PC-3 (cell line): Measurements from ENCODE around the gene SST. TPM values are rescaled to one million over a fixed set of nuclear protein-coding genes. Genes with fewer than 3 reads are reported as not detected.
"Not testable (repeated sequence)": the region's sequence is repeated elsewhere in the genome, so short reads cannot be mapped to it uniquely, and the experiment has no call there.

ENCODE experiments used
- ATAC-seq: fragments of 200-7000 bp; cut with Tn5 transposase; 2 replicates; pipeline ENCODE4 v1.9.1; 2020; ENCODE audit warnings: mild to moderate bottlenecking, moderate library complexity
- BruUV-seq: library from RNA; stranded (reverse); fragments of 400-500 nt; replicated peaks from 2 replicates; lab custom pipeline; 2021; lab: Mats Ljungman, UMichigan
- CTCF ChIA-PET: fragments of 300-600 bp; sonication (Branson Sonifier 250); formaldehyde crosslinking; loops from one replicate; lab custom pipeline; 2022; ENCODE audit warnings: antibody characterized with exemption; lab: Charles Lee
- POLR2A ChIA-PET: fragments of 300-600 bp; sonication (Branson Sonifier 250); formaldehyde crosslinking; loops from one replicate; lab custom pipeline; 2022; ENCODE audit warnings: antibody characterized with exemption; ENCODE audit not compliant: unreplicated experiment; lab: Charles Lee
- DNase-seq: peaks from one replicate; pipeline ENCODE4 v3.0.0-alpha.2; 2015
- H2AFZ ChIP-seq: fragments of 300-600 bp; sonication (generic); 2 replicates; pipeline ENCODE4 v1.6.0; 2016; ENCODE audit warnings: antibody characterized with exemption, low read length
- H3F3A ChIP-seq: fragments of 300-600 bp; sonication (generic); one replicate; pipeline ENCODE4 v1.6.0; 2017; ENCODE audit warnings: antibody characterized with exemption, low read length, control low read depth, mild to moderate bottlenecking; ENCODE audit not compliant: unreplicated experiment
- H3K27ac ChIP-seq: fragments of 300-600 bp; sonication (generic); 2 replicates; pipeline ENCODE4 v1.5.1; 2016; ENCODE audit warnings: mild to moderate bottlenecking, low read length
- H3K27me3 ChIP-seq: fragments of 300-600 bp; sonication (generic); 2 replicates; pipeline ENCODE4 v1.6.1; 2016; ENCODE audit warnings: low read length, mixed read lengths
- H3K36me3 ChIP-seq: fragments of 300-600 bp; sonication (generic); 2 replicates; pipeline ENCODE4 v1.6.1; 2016; ENCODE audit warnings: low read depth, mixed run types, low read length, mixed read lengths
- H3K4me1 ChIP-seq: fragments of 300-600 bp; sonication (generic); 2 replicates; pipeline ENCODE4 v1.5.1; 2016; ENCODE audit warnings: low read length; ENCODE audit not compliant: insufficient read depth
- H3K4me2 ChIP-seq: fragments of 300-600 bp; sonication (generic); 2 replicates; pipeline ENCODE4 v1.6.0; 2016; ENCODE audit warnings: low read length
- H3K4me3 ChIP-seq: fragments of 300-600 bp; sonication (generic); 2 replicates; pipeline ENCODE4 v1.5.1; 2016; ENCODE audit warnings: mild to moderate bottlenecking, low read length, mixed read lengths
- H3K79me2 ChIP-seq: fragments of 300-600 bp; sonication (generic); 2 replicates; pipeline ENCODE4 v1.6.1; 2017; ENCODE audit warnings: low read length, mixed read lengths
- H3K9ac ChIP-seq: fragments of 300-600 bp; sonication (generic); 2 replicates; pipeline ENCODE4 v1.6.0; 2016; ENCODE audit warnings: mild to moderate bottlenecking, low read length
- H3K9me2 ChIP-seq: fragments of 300-600 bp; sonication (generic); replicated peaks from 2 replicates; pipeline ENCODE4 v1.6.1; 2016; ENCODE audit warnings: mixed run types, low read length, mixed read lengths
- H3K9me3 ChIP-seq: fragments of 300-600 bp; sonication (generic); 2 replicates; pipeline ENCODE4 v1.6.1; 2016; ENCODE audit warnings: low read length, mixed read lengths
- H4K20me1 ChIP-seq: fragments of 300-600 bp; sonication (generic); 2 replicates; pipeline ENCODE4 v1.6.1; 2016; ENCODE audit warnings: low read length, mixed read lengths
- CTCF ChIP-seq: fragments of 300-600 bp; sonication (generic); conservative IDR thresholded peaks from 2 replicates; pipeline ENCODE4 v1.5.1; 2017; ENCODE audit warnings: antibody characterized with exemption, low read depth, mild to moderate bottlenecking, low read length
- EZH2 ChIP-seq: fragments of 300-600 bp; sonication (generic); IDR thresholded peaks from one replicate; pipeline ENCODE4 v1.6.1; 2017; ENCODE audit warnings: antibody characterized with exemption, mild to moderate bottlenecking, low read length; ENCODE audit not compliant: unreplicated experiment
- EZH2phosphoT487 ChIP-seq: fragments of 300-600 bp; sonication (generic); IDR thresholded peaks from 2 replicates; pipeline ENCODE4 v1.6.1; 2018; ENCODE audit warnings: mild to moderate bottlenecking, antibody characterized with exemption, low read length, borderline replicate concordance
- intact Hi-C: fragments of 100-400 bp; cut with micrococcal nuclease; formaldehyde crosslinking; loops from 2 replicates; pipeline ENCODE4 v1.9.0; 2023
- total RNA-seq: library from RNA; depleted of rRNA; stranded (reverse); fragments of >200 nt; gene quantifications from 2 replicates; pipeline ENCODE4 v1.2.3, GENCODE V29; 2014

SST gene
- total RNA-seq, 1 experiment from 2014 or later = not detected

GRCh38 chr3:187684444-187684843 lies 14.2 kb upstream of the SST start:
- H2AFZ ChIP-seq = no peak overlapping the region
- BruUV-seq = no TSS peak
- ChIA-PET CTCF (no interaction called here), POLR2A (no interaction called here)
- H3K36me3 ChIP-seq = no peaks in the 10 kb centered on the region
- intact Hi-C loops = no loop called here
- H3K27me3 ChIP-seq = peaks cover 38% of the 10 kb centered on the region; the same call in 1 of the 2 replicates
- no peaks in the 10 kb centered on the region for H4K20me1 ChIP-seq
- no peak for DNase-seq
- no peaks in the 10 kb centered on the region for H3K9me2 ChIP-seq
- no peaks in the 10 kb centered on the region for H3K4me1 ChIP-seq
- H3K79me2 ChIP-seq = no peaks in the 10 kb centered on the region
- no peak overlapping the region for H3K27ac ChIP-seq
- H3K9me3 ChIP-seq = peaks cover 3% of the 10 kb centered on the region; the same call in 1 of the 2 replicates
- ATAC-seq = no peak
- no peak overlapping the region for H3K4me3 ChIP-seq
- H3K9ac ChIP-seq = no peak overlapping the region
- no peak overlapping the region for H3K4me2 ChIP-seq
- TF ChIP-seq CTCF (no peak), EZH2phosphoT487 (no peak), EZH2 (no peak)
- no peaks in the 10 kb centered on the region for H3F3A ChIP-seq

- H3K27ac ChIP-seq, H3F3A ChIP-seq, BruUV-seq, H3K9ac ChIP-seq, H3K4me3 ChIP-seq, H4K20me1 ChIP-seq, DNase-seq, H3K9me2 ChIP-seq, H3K4me2 ChIP-seq, POLR2A ChIA-PET, H3K4me1 ChIP-seq, H3K79me2 ChIP-seq, intact Hi-C loops, H3K9me3 ChIP-seq, H3K36me3 ChIP-seq, H2AFZ ChIP-seq, ATAC-seq: not testable (repeated sequence)
- peaks cover 28% of the 10 kb centered on the region; the same call in 1 of the 2 replicates for H3K27me3 ChIP-seq
- CTCF ChIA-PET = interaction anchor here (0.6 kb wide), 1 partner anchor 1266 kb away, joined by 21 read pairs; no protein-coding TSS in a partner anchor
Observed at GRCh38 chr3:187681756-187682155, 11.6 kb upstream of the SST start.

GRCh38 chr3:187679638-187680396 lies 9.6 kb upstream of the SST start:
- Histone ChIP-seq H3K4me1 (no peaks in the 10 kb centered on the region), H3K79me2 (no peaks in the 10 kb centered on the region), H3K9ac (no peak overlapping the region), H3K36me3 (no peaks in the 10 kb centered on the region), H3K4me3 (no peak overlapping the region), H3F3A (no peaks in the 10 kb centered on the region), H3K4me2 (no peak overlapping the region), H3K9me2 (no peaks in the 10 kb centered on the region), H3K9me3 (no peaks in the 10 kb centered on the region), H4K20me1 (no peaks in the 10 kb centered on the region), H3K27me3 (peaks cover 41% of the 10 kb centered on the region), H2AFZ (no peak overlapping the region), H3K27ac (no peak overlapping the region)
- intact Hi-C loops = loop anchor here (1.0 kb wide), 4 partner anchors 34 to 460 kb away; no protein-coding TSS in a partner anchor
- CTCF ChIA-PET = interaction anchor here (0.5 to 1.8 kb wide), 19 partner anchors 9 to 1623 kb away, joined by 3 to 54 read pairs (median 5); no protein-coding TSS in a partner anchor
- POLR2A ChIA-PET = no interaction called here
- ATAC-seq (peak; percentile 87), DNase-seq (peak; percentile 87)
- BruUV-seq = no TSS peak
- TF ChIP-seq CTCF = peak; percentile 92
- no peak for TF ChIP-seq EZH2phosphoT487
- TF ChIP-seq EZH2 = no peak
